Neural progenitor cell (in vitro differentiated cells): ENCODE results near the gene MVB12B.

ENCODE experiments used
- CTCF ChIP-seq: fragments of 200-600 bp; sonication (generic); IDR thresholded peaks from 2 replicates; pipeline ENCODE4 v1.5.1; 2017; ENCODE audit warnings: antibody characterized with exemption, mild to moderate bottlenecking
- EZH2 ChIP-seq: fragments of 200-600 bp; sonication (generic); IDR thresholded peaks from 2 replicates; pipeline ENCODE4 v1.6.1; 2017; ENCODE audit warnings: antibody characterized with exemption, mild to moderate bottlenecking, moderate library complexity

DNA sequence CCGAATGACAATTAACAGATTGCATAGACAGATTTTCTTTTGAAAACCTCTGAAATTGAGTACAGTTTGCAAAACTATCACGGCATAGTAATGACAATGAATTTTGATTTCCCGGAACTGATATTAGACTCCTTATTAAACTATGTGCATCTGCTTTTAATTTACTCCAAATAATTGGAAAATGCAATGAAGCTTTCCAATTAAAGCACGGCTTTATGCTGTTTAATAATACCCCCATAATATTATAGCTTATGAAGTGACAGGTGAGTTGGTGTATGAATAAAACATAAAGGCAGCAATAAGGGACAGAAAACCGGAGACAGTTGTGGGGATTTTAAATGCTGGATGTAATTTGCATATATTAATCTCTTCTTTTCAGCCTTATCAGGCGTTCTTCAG is 110.6 kb downstream of the MVB12B start:
- TF ChIP-seq CTCF = no peak
- no peak for TF ChIP-seq EZH2
